GM15510 (cell line): ENCODE measurements around the gene FAHD2A.

Source experiments
- POLR2A ChIP-seq: IDR thresholded peaks from 3 replicates; pipeline ENCODE4 v1.6.1; 2011; ENCODE audit warnings: borderline replicate concordance; ENCODE audit not compliant: insufficient read length; ENCODE audit errors: extremely low read depth

FAHD2A gene

GRCh38 chr2:95402370-95403203 is at the start of gene FAHD2A:
Gene FAHD2A (plus strand): TSS chr2:95402708. CDS start chr2:95405559, 2,851 bp downstream.
- peak; percentile 81 for TF ChIP-seq POLR2A

DNA sequence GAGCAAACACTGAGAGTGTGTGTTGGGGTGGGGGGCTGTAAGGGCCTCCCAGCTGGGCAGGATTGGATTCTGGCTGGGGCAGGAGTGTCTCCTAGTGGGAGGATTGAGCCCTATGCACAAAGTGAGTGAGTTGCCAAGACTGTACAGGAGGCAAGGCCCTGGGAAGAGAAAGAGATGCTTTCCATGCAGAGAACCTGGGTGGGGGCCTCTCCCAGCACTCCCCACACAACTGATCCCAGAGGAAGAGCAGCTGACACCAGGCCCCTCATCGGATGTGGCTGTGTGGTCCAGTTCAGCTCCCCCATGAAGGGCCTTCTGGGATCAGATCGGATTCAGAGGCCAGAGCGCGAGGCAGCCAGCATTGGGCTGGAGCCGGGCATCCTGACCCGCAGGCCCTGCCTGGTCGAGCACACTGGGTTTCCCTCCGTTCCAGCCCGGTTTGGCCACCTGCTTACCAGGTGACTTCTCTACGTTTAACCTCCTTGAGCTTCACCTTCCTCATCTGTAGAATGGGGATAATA is 49.4 kb upstream of the FAHD2A start:
- no peak for TF ChIP-seq POLR2A

- TF ChIP-seq POLR2A: no peak
These were observed 48.7 kb upstream of the FAHD2A start for GRCh38 chr2:95353613-95354468.

DNA sequence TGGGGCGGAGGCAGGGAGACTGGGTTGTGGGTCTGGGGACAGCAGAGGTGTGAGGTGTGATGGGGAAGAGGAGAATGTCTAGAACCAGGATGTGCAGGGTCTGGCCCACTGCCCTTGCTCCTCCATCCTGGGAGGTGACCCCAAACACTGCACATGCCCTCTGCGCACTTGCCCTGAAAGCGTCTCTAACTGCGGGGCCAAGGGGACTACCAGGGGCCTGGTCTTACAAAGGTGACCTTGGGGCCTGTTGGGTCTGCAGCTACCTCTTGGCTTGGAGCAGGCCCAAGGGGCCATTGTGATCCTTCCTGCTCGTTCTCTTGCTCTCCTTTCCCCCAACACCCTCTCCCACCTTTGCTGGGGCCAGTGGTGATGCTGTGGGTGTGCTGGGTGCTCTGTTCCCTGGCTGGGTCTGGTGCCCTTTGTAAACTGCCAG is 48.0 kb upstream of the FAHD2A start:
- no peak for TF ChIP-seq POLR2A

- TF ChIP-seq POLR2A: no peak
These were observed 47.6 kb upstream of the FAHD2A start for GRCh38 chr2:95354925-95355324.

DNA sequence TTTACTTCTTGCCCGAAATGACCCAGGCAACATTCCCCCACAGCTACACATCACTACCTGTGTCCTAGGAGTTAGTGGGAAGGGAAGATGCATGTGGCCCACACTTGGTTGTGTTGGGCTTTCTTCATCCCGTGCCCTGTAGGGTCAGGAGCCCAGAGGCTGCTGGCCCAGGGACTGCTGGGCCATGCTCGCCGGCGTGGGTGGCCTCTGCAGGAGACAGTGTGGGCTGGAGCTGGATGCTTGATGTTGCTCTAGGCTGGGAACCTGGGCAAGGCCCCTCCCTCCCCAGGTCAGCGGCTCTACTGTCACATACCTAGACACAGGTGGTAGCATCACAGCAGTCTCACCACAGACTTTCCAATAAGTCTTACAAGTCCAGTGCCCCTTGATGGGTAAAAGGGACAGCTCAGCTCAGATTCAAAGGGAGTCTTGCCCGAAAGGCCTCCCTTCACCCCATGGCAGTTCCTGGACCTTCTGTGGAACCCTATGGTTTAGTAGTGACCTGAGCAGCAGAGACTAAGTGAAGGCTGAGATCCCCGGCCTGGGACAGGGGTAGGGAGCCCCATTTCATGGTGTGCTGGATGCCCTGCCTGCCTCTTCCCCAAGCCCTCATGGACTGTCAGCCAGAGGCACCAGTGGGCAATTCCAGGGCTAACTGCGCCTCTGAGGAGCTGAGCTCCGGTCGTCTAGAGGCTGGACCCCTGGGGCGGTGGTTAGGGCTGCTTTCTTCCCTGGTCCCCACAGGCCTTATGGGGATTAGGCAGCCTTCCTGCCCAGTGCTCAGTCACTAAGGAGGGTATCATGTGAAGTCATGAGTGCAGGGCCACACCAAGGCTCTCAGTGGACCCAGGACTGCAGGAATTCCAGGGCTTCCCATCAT is 45.4 kb upstream of the FAHD2A start:
- TF ChIP-seq POLR2A: no peak

GRCh38 chr2:95357717-95358280 is 44.7 kb upstream of the FAHD2A start:
- no peak for TF ChIP-seq POLR2A

DNA sequence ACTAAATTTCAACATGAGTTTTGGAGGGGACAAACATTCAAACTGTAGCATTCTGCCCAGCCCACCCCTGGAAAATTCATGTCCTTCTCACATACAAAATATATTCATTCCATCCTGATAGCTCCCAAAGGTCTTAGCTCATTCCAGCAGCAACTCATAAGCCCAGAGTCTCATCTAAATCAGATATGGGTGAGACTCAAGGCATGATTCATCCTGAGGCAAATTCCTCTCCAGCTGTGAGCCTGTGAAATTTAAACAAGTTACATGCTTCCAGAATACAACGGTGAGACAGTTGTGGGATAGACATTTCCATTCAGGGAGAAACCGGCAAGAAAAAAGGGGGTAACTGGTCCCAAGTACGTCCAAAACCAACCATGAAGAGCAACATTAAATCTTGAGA is 43.5 kb upstream of the FAHD2A start:
- TF ChIP-seq POLR2A: no peak

GRCh38 chr2:95359501-95359930 is 43.0 kb upstream of the FAHD2A start:
- TF ChIP-seq POLR2A: no peak

GRCh38 chr2:95361216-95361980 is 41.1 kb upstream of the FAHD2A start:
- TF ChIP-seq POLR2A: no peak

- no peak for TF ChIP-seq POLR2A
These were observed 40.0 kb upstream of the FAHD2A start for GRCh38 chr2:95362486-95362885.

DNA sequence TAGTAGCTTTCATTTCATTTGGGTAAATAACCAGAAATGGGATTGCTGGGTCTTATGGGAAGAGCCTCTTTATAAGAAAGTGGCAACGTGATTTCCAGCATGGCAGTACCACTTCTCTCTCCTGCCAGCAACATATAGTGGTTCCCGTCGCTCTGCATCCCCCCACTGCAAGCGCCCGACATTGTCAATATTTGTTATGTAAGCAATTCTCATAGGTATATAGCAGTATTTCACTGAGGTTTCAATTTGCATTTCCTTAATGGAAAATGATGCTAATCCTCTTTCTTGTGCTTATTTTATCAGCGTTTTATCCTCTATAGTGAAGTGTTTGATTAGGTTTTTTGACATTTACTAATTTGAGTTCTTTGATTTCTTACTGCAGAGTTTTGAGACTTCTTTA is 36.0 kb upstream of the FAHD2A start:
- TF ChIP-seq POLR2A: no peak

DNA sequence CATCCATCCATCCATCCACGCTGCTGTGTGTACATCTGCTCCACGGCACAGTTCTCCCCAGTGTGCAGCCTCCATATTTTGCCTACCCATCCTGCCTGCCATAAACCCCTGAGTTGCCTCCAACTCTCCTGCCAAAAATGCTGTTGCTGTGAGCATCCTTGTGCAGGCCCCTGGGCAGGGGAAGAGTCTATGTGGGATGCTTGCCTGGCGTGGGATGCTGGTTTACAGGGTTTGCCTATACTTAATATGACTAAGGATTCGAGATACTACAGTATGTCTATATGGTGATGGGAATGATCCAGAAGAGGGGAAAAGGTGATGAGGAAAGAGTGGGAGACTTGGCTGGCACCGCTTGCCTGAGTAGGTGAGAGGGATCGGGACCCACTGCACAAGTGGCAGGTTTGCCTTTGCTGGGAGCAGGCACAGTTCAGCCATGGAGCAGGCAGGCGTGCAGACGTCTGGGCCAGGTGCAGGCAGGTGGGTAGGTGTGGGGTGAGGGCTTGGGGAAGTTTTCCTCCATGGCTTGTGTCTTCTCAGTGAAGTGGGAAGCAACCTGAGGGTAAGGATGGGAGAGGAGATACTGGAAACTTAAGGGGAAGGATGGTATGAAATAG is 30.2 kb upstream of the FAHD2A start:
- no peak for TF ChIP-seq POLR2A
